SK-N-SH (cell line): ENCODE results near the gene IFNAR1.

Experiments
- FOXM1 ChIP-seq: IDR thresholded peaks from 2 replicates; pipeline ENCODE4 v1.4.0; 2012; ENCODE audit warnings: low read depth, mild to moderate bottlenecking
- RCOR1 ChIP-seq: fragments of 150-350 bp; IDR thresholded peaks from 2 replicates; pipeline ENCODE4 v1.6.1; 2017; ENCODE audit warnings: antibody characterized with exemption, low read length
- TF ChIP-seq, protein P1 (sequence below): fragments of 200-600 bp; sonication (generic); IDR thresholded peaks from 2 replicates; pipeline ENCODE4 v1.6.1; 2017; ENCODE audit warnings: antibody characterized with exemption, mild to moderate bottlenecking, moderate library complexity

GRCh38 chr21:33395891-33396331 lies 71.1 kb downstream of the IFNAR1 start:
- TF ChIP-seq FOXM1 (no peak), RCOR1 (no peak)
- TF ChIP-seq, protein P1, sequence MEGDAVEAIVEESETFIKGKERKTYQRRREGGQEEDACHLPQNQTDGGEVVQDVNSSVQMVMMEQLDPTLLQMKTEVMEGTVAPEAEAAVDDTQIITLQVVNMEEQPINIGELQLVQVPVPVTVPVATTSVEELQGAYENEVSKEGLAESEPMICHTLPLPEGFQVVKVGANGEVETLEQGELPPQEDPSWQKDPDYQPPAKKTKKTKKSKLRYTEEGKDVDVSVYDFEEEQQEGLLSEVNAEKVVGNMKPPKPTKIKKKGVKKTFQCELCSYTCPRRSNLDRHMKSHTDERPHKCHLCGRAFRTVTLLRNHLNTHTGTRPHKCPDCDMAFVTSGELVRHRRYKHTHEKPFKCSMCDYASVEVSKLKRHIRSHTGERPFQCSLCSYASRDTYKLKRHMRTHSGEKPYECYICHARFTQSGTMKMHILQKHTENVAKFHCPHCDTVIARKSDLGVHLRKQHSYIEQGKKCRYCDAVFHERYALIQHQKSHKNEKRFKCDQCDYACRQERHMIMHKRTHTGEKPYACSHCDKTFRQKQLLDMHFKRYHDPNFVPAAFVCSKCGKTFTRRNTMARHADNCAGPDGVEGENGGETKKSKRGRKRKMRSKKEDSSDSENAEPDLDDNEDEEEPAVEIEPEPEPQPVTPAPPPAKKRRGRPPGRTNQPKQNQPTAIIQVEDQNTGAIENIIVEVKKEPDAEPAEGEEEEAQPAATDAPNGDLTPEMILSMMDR: no peak
